Upper lobe of left lung (tissue), 6 donors: Measurements from ENCODE around the gene SLC25A22. TPM values are rescaled to one million over a fixed set of nuclear protein-coding genes. Genes with fewer than 3 reads are reported as not detected.
A peak's percentile ranks its signal among the peaks of the same experiment; 100 is the strongest.

Experiments used
- ATAC-seq, 2 donors: fragments of 200-7000 bp; cut with Tn5 transposase; one replicate each; pipeline ENCODE4 v1.9.1; 2022; ENCODE audit warnings: mild to moderate bottlenecking in 2 of 2, moderate library complexity in 2 of 2; ENCODE audit not compliant: low FRiP score in 2 of 2
- DNase-seq, 2 donors: peaks; one replicate each; pipeline ENCODE4 v3.0.0-alpha.2; 2019 to 2020
- H3K27ac ChIP-seq, 4 donors: fragments of 200-600 bp; sonication (generic); one replicate each; pipeline ENCODE4 v1.5.1; 2016 to 2019
- H3K27me3 ChIP-seq, 4 donors: fragments of 200-600 bp; sonication (generic); one replicate each; pipeline ENCODE4 v1.5.1; 2017 to 2019
- H3K36me3 ChIP-seq, 4 donors: fragments of 200-600 bp; sonication (generic); one replicate each; pipeline ENCODE4 v1.5.1; 2016 to 2019
- H3K4me1 ChIP-seq, 4 donors: fragments of 200-600 bp; sonication (generic); one replicate each; pipeline ENCODE4 v1.5.1; 2018 to 2019
- H3K4me3 ChIP-seq, 4 donors: fragments of 200-600 bp; sonication (generic); one replicate each; pipeline ENCODE4 v1.5.1; 2017 to 2019; ENCODE audit warnings: mild to moderate bottlenecking in 2 of 4, moderate library complexity in 1 of 4
- H3K9me3 ChIP-seq, 4 donors: fragments of 200-600 bp; sonication (generic); one replicate each; pipeline ENCODE4 v1.5.1; 2018 to 2019
- EP300 ChIP-seq, 4 donors: sonication (generic); formaldehyde crosslinking; IDR thresholded peaks; one replicate each; pipeline ENCODE4 v1.5.1; 2017; ENCODE audit warnings: antibody characterized with exemption in 4 of 4, control low read depth in 2 of 4
- POLR2A ChIP-seq, 4 donors: fragments of 450-650 bp; IDR thresholded peaks; one replicate each; pipeline ENCODE4 v1.5.1; 2016 to 2017; ENCODE audit warnings: antibody characterized with exemption in 4 of 4, mild to moderate bottlenecking in 2 of 4
- POLR2AphosphoS5 ChIP-seq, 2 donors: sonication (generic); formaldehyde crosslinking; IDR thresholded peaks; one replicate each; pipeline ENCODE4 v1.5.1; 2017; ENCODE audit warnings: antibody characterized with exemption in 2 of 2
- WGBS, 2 donors: methylation state at CpG; one replicate each; pipeline ENCODE4 v1.1.5; 2017 to 2018; 5-methylcytosine and 5-hydroxymethylcytosine counted together
- total RNA-seq, 6 donors: library from RNA; depleted of rRNA in 4 of 6; stranded (reverse); fragments of >200 nt in 4 of 6; gene quantifications; one replicate each; pipeline versions ENCODE4 v1.1.0 to v1.2.1, GENCODE V29; 2016 to 2021
- TF ChIP-seq, protein P1 (sequence below), 6 experiments: fragments of 450-650 bp in 4 of 6; fragments of 200-600 bp in 2 of 6; sonication (generic) in 2 of 6; IDR thresholded peaks; one replicate each; pipeline ENCODE4 v1.5.1; 2016 to 2019; ENCODE audit warnings: antibody characterized with exemption in 6 of 6
- donor health status: DM: no; HTN: no; CAD: no; lungs with moderate emphysema.
- donor health status: DM: no; HTN: yes; CAD: no; lungs with severe emphysema.

Gene SLC25A22
- total RNA-seq, 6 donors from 2014 or later: 13.6 to 29.3 (median 22.3) TPM

DNA sequence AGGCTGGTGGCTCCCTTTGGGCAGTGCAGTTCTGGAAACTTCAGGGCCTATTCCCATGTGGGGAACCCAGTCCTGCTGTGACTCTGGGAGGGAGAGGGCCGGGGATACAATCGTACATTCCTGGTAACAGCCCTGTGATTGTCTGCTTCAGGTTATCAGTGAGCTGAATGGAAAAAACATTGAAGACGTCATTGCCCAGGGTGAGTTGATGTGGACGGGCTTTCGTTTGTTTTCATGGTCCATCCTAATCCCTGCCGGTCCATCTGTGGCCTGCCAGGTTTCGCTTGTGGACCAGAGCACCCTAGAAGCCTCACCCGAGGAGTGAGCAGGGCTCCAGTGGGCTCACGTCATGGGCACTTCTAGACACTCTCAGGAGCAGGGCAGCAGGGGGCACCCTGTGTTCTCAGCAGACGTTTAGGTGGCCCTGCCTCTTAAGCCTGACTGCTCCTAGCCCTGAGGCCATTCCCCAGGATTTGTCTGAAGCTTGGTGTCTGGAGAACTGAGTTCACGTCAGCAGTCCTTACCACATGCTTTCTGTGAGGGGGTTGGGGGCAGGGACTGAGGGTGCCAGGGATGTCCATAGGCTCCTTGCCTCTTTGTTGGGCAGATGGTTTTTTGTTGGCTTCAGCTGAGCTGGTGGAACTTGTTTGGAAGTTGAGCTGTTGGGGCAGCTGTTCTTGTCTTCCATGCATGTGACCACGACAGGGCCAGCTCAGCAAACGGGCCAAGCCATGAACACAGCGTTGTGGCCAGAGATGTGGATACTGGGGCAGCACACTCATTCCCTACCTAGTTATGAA, 13.6 kb upstream of the SLC25A22 start:
- no peak for ATAC-seq
- Histone ChIP-seq H3K27me3 (no peaks in the 10 kb centered on the region), H3K9me3 (no peaks in the 10 kb centered on the region), H3K4me3 (peak overlapping the region in 1 of 4 donors; percentile 94), H3K36me3 (peaks cover 0 to 44% (median 23%) of the 10 kb centered on the region in 4 donors), H3K4me1 (peaks cover 18 to 33% (median 26%) of the 10 kb centered on the region in 4 donors), H3K27ac (peak overlapping the region in 2 of 4 donors; percentile 4 to 93)
- WGBS, 2 donors: 76% methylated on average over 6 to 14 of the region's 14 CpGs
- TF ChIP-seq EP300 (IDR thresholded peaks at IDR 0.05) (no peak), POLR2A (IDR thresholded peaks at IDR 0.05) (no peak), POLR2AphosphoS5 (IDR thresholded peaks at IDR 0.05) (no peak)
- TF ChIP-seq, protein P1, sequence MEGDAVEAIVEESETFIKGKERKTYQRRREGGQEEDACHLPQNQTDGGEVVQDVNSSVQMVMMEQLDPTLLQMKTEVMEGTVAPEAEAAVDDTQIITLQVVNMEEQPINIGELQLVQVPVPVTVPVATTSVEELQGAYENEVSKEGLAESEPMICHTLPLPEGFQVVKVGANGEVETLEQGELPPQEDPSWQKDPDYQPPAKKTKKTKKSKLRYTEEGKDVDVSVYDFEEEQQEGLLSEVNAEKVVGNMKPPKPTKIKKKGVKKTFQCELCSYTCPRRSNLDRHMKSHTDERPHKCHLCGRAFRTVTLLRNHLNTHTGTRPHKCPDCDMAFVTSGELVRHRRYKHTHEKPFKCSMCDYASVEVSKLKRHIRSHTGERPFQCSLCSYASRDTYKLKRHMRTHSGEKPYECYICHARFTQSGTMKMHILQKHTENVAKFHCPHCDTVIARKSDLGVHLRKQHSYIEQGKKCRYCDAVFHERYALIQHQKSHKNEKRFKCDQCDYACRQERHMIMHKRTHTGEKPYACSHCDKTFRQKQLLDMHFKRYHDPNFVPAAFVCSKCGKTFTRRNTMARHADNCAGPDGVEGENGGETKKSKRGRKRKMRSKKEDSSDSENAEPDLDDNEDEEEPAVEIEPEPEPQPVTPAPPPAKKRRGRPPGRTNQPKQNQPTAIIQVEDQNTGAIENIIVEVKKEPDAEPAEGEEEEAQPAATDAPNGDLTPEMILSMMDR (IDR thresholded peaks at IDR 0.05): no peak
- no peak for DNase-seq

DNA sequence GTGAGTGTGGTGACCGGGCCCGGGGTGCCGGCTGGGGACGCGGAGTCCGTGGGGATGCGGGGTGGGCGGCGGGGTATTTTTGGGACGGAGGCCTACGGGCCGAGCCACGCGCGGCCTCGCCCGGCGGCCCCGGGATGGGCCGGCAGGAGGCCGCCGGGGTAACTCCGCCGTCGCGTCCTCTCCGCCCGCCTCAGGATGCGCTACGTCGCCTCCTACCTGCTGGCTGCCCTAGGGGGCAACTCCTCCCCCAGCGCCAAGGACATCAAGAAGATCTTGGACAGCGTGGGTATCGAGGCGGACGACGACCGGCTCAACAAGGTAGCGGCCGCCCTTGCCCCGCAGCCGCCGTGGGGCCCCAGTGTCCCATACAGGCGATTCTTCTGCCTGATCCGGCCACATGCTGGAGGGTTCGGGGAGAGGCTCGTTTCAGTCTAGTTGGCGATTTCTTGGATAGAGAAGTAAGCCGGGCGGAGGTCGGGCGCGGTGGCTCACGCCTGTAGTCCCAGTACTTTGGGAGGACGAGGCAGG, 12.0 kb upstream of the SLC25A22 start:
- ATAC-seq: peak in 1 of 2 donors; percentile 4
- no peaks in the 10 kb centered on the region for H3K27me3 ChIP-seq
- DNase-seq: no peak
- H3K36me3 ChIP-seq: peaks cover 0 to 36% (median 22%) of the 10 kb centered on the region in 4 donors
- TF ChIP-seq EP300 (IDR thresholded peaks at IDR 0.05): no peak
- TF ChIP-seq POLR2AphosphoS5 (IDR thresholded peaks at IDR 0.05): no peak
- TF ChIP-seq, protein P1 (IDR thresholded peaks at IDR 0.05): peak in 2 of 6 experiments; percentile 15 to 52
- no peak for TF ChIP-seq POLR2A (IDR thresholded peaks at IDR 0.05)
- no peaks in the 10 kb centered on the region for H3K9me3 ChIP-seq
- peak overlapping the region; percentile 73 to 99 (median 90) for H3K4me3 ChIP-seq
- H3K27ac ChIP-seq: peak overlapping the region; percentile 93 to 98 (median 95)
- H3K4me1 ChIP-seq: peaks cover 18 to 41% (median 31%) of the 10 kb centered on the region in 4 donors
- WGBS, 2 donors: 0 to 1% methylated on average over 5 to 38 of the region's 55 CpGs

DNA sequence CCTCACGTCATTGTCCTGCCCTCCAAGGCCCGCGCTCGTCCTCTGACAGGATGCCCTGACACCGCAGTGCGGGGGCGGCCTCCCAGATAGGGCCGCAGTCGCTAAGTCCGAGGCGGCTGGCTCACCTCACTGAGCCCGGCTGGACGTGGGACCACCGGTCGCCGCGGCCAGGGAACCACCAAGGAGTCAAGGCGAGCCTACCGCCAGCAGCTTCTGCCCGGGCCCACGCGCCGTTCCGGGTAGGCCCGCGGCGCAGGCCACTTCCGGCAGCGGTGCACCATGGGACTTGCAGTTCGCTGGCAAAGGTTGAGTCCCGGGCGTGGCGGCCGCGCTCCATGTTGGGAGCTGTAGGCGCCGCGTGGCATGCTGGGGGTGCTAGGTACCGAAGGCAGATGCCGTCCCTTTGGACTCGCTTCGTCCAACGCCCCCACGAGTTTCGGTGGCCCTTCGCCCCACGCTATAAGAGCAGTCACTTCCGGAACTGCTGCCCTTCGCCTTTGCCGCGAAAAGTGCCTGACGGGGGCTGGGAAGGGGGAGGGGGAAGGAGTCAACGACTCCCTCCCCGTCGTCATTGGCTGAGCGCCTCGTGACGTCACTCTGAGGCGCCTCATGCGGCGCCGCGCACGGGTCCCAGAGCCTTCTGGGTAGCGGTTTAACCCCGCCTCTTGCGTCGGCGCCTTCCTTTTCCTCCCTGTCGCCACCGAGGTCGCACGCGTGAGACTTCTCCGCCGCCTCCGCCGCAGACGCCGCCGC, 11.4 kb upstream of the SLC25A22 start, which contains the start of gene RPLP2:
RPLP2 (plus strand) TSS at position 681 of the 753 bp plus-strand sequence. CDS start 268 bp downstream, outside the sequence.
- DNase-seq: peak; percentile 98 to 99
- WGBS, 2 donors: 0% methylated on average over 43 of the region's 81 CpGs; no CpG with 5 or more reads in 1 of the 2 donors
- Histone ChIP-seq H3K27me3 (no peaks in the 10 kb centered on the region), H3K4me3 (peak within 1 kb of the TSS; percentile 73 to 99 (median 90)), H3K36me3 (peaks cover 0 to 31% (median 21%) of the 10 kb centered on the region in 4 donors), H3K9me3 (no peaks in the 10 kb centered on the region), H3K27ac (peak within 1 kb of the TSS; percentile 93 to 98 (median 95)), H3K4me1 (peaks cover 24 to 47% (median 35%) of the 10 kb centered on the region in 4 donors)
- TF ChIP-seq, protein P1 (IDR thresholded peaks at IDR 0.05): peak in 4 of 6 experiments; percentile 7 to 50 (median 22)
- TF ChIP-seq EP300 (IDR thresholded peaks at IDR 0.05): peak in 1 of 4 donors; percentile 65
- TF ChIP-seq POLR2AphosphoS5 (IDR thresholded peaks at IDR 0.05): peak; percentile 93 to 97
- TF ChIP-seq POLR2A (IDR thresholded peaks at IDR 0.05): peak; percentile 67 to 91 (median 86)
- peak; percentile 95 to 97 for ATAC-seq

DNA sequence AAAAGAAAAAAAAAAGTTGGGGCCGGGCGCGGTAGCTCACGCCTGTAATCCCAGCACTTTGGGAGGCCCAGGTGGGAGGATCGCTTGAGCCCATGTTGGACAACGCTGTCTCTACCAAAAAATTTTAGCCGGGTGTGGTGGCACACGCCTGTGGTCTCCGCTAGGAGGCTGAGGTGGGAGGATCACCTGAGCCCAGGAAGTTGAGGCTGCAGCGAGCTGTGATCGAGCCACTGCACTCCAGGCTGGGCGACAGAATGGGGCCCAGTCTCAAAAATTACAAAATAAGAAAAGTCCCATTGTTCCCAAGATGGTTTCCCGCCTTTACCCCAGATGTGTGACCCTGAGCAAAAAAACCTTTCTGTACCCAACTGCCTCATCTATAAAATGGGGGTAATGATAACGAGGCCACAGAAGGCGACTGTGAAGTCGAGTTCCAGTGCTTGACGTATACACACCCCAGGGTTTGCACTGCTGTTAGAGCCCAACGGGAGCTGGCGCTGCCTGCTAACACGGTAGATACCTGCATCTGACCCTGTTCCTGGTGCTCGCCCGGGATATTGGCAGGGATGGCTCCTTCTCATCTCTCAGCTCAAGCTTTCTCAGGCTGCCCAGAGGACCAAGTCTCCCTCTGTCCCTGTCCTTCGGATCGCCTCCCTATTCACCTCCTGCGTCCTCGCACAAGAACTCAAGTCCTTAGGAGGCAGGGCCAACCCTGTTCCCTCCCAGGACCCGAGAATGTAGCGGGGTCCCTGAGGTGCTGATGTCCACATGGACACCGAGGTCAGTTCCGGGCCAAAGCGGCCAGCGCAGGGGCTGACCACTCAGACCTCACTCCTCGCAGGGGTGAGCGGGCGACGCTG, 10.6 kb upstream of the SLC25A22 start:
- TF ChIP-seq, protein P1 (IDR thresholded peaks at IDR 0.05): no peak
- no peak for TF ChIP-seq POLR2AphosphoS5 (IDR thresholded peaks at IDR 0.05)
- no peak for TF ChIP-seq EP300 (IDR thresholded peaks at IDR 0.05)
- no peak for TF ChIP-seq POLR2A (IDR thresholded peaks at IDR 0.05)
- H3K4me1 ChIP-seq: peaks cover 32 to 55% (median 43%) of the 10 kb centered on the region in 4 donors
- 29 to 56% methylated on average over 19 to 36 of the region's 36 CpGs for WGBS, 2 donors
- peaks cover 0 to 26% (median 19%) of the 10 kb centered on the region in 4 donors for H3K36me3 ChIP-seq
- no peaks in the 10 kb centered on the region for H3K9me3 ChIP-seq
- H3K27me3 ChIP-seq: no peaks in the 10 kb centered on the region
- ATAC-seq (no peak), DNase-seq (peak in 1 of 2 donors; percentile 2)
- H3K4me3 ChIP-seq: peak overlapping the region; percentile 73 to 99 (median 90)
- peak overlapping the region; percentile 93 to 98 (median 95) for H3K27ac ChIP-seq
